Cardiac fibroblast (primary cell): ENCODE measurements around the gene SLC9A2.

Experiments used
- DNase-seq, 2 donors: peaks; one replicate each; pipeline versions ENCODE4 v3.0.0 to v3.0.0-alpha.2; 2010; ENCODE audit warnings: low read depth in 2 of 2
- H3K4me3 ChIP-seq, 2 donors: replicated peaks in 1 of 2; 1 replicate in 1 of 2; 2 replicates in 1 of 2; pipeline ENCODE4 v1.5.1; 2011; ENCODE audit warnings: low read depth in 2 of 2, low read length in 2 of 2, mild to moderate bottlenecking in 2 of 2, moderate library complexity in 1 of 2
- CTCF ChIP-seq: IDR thresholded peaks from one replicate; pipeline ENCODE4 v1.5.1; 2011; ENCODE audit warnings: low read depth, mild to moderate bottlenecking, low read length, inconsistent platforms

The SLC9A2 gene

DNA sequence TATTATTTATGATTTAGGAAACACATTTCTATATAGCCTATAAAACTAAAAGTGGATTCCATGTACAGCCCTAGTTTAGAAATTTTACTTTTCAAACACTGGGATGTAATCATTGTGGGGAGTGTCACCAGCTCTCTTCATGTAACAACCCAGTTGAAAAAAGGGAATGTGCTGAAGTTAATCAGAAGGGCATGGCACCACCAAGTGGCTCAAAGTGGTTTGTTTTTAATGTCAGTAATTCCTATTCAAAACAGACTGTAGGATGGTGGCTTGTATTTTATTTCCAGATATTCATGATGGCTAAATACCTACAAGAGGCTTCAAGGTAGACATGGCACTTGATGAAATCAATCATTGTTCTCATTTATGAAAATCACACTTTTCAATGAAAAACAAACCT, 84.4 kb downstream of the SLC9A2 start:
- H3K4me3 ChIP-seq = no peak overlapping the region
- peak; percentile 21 for TF ChIP-seq CTCF
- peak; percentile 34 to 49 for DNase-seq

DNA sequence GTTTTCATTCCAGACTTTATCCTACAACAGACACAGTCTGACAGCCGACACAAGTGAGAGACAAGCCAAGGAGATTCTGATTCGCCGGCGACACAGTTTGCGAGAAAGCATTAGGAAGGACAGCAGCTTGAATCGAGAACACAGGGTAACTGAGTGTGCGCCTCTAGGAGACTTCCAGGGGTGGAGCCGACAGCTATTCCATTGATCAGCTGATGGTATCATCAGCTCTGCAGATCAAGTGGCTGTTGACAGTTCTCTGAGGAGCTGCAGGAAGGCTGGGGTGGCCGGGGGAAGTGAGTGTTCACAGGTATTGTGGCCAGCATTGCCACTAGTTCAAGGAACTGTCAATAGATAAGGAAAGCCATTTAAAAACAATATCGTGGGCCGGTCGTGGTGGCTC, 85.2 kb downstream of the SLC9A2 start:
- no peak overlapping the region for H3K4me3 ChIP-seq
- no peak for TF ChIP-seq CTCF
- no peak for DNase-seq

DNA sequence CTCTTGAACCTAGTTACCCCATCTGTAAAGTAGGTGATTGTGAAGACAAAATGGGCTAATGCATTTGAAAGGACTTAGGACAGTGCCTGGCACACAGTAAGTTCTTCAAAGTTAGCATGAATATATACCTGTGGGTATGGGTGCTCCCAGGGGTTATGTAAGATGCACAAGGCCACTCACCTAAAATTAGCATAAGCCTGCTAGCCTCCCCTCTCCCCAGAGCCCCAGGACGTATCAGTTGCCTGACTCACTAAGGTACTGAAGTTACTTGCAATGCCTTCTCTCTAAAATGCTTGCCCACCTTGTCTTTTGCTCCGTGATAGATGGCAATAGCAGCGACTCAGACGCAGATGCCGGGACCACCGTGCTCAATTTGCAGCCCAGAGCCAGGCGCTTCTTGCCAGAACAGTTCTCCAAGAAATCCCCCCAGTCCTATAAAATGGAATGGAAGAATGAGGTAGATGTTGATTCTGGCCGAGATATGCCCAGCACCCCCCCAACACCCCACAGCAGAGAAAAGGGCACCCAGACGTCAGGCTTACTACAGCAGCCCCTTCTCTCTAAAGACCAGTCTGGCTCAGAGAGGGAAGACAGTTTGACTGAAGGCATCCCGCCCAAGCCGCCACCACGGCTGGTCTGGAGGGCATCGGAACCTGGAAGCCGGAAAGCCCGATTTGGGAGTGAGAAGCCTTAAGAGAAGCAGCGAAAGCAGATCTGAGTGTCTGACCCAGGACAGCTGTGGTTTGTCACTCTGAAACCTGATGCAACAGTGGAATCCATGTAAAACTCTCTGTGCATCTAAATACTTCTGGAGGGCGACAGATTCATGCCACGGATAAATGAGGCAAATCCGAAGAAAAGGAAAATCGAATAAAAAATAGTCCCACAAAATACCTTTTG, 88.7 kb downstream of the SLC9A2 start:
- no peak overlapping the region for H3K4me3 ChIP-seq
- no peak for TF ChIP-seq CTCF
- no peak for DNase-seq

- no peak overlapping the region for H3K4me3 ChIP-seq
- DNase-seq = peak; percentile 12 to 76
- no peak for TF ChIP-seq CTCF
Observed at GRCh38 chr2:102708847-102709559, 89.7 kb downstream of the SLC9A2 start.

GRCh38 chr2:102717308-102718018, 98.1 kb downstream of the SLC9A2 start:
- no peak for TF ChIP-seq CTCF
- DNase-seq = peak; percentile 31 to 72
- H3K4me3 ChIP-seq = no peak overlapping the region

GRCh38 chr2:102718387-102719316, 99.3 kb downstream of the SLC9A2 start:
- TF ChIP-seq CTCF = no peak
- no peak overlapping the region for H3K4me3 ChIP-seq
- no peak for DNase-seq
